ENCODE data around the gene CMPK2. TPM values are rescaled to one million over a fixed set of nuclear protein-coding genes. Genes with fewer than 3 reads are reported as not detected.

CMPK2 gene
- total and polyA plus RNA-seq, 9 of the 15 experiments (the other 6 are each of a cell fraction or from before 2014, with no cell fraction given) = 2.6 to 10.5 (median 5.0) TPM

DNA sequence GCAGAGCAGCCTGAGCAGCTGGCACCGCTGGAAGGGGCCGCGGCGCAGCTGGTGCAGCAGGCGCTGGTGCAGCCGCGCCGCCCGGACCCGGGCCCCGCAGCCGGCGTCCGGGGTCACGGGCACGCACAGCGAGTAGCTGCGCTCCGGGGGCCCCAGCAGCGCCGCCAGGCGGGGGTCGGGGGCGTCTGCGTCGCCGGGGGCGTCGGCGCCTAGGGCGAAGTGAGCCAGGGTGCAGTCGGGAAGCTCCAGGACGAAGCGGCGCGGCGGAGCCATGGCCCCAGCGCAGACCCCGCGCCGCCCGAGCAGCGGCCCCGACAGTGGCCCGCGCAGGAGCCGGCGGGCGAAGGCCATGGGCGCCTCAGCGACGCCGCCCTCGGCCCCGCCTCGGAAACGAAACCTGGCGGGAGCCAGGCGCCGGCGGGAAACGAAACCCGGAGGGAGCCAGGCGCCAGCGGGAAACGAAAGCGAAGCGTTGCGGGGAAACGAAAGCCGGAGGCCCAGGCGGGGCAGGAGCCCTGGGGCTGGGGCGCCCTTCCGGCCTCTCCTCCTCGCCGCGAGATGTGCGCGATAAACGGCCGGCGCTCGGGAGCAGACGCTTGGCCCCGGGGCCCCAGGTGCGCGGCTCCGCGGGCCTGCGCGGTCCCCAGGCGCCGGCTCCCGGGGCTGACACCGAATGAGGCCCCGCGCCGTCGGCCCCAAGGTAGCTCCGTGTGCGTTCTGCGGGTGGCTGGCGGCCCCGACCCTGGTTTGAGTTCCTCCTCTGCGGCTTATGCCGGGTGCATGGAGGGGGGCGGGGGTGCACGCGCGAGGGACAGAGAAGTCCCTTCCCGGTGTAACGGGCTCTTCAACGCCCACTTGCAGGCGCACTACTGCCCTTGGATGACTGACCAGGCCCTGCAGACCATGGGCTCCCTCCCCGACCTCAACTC, at the start of gene CMPK2 (continued):
- TF ChIP-seq, protein P1, sequence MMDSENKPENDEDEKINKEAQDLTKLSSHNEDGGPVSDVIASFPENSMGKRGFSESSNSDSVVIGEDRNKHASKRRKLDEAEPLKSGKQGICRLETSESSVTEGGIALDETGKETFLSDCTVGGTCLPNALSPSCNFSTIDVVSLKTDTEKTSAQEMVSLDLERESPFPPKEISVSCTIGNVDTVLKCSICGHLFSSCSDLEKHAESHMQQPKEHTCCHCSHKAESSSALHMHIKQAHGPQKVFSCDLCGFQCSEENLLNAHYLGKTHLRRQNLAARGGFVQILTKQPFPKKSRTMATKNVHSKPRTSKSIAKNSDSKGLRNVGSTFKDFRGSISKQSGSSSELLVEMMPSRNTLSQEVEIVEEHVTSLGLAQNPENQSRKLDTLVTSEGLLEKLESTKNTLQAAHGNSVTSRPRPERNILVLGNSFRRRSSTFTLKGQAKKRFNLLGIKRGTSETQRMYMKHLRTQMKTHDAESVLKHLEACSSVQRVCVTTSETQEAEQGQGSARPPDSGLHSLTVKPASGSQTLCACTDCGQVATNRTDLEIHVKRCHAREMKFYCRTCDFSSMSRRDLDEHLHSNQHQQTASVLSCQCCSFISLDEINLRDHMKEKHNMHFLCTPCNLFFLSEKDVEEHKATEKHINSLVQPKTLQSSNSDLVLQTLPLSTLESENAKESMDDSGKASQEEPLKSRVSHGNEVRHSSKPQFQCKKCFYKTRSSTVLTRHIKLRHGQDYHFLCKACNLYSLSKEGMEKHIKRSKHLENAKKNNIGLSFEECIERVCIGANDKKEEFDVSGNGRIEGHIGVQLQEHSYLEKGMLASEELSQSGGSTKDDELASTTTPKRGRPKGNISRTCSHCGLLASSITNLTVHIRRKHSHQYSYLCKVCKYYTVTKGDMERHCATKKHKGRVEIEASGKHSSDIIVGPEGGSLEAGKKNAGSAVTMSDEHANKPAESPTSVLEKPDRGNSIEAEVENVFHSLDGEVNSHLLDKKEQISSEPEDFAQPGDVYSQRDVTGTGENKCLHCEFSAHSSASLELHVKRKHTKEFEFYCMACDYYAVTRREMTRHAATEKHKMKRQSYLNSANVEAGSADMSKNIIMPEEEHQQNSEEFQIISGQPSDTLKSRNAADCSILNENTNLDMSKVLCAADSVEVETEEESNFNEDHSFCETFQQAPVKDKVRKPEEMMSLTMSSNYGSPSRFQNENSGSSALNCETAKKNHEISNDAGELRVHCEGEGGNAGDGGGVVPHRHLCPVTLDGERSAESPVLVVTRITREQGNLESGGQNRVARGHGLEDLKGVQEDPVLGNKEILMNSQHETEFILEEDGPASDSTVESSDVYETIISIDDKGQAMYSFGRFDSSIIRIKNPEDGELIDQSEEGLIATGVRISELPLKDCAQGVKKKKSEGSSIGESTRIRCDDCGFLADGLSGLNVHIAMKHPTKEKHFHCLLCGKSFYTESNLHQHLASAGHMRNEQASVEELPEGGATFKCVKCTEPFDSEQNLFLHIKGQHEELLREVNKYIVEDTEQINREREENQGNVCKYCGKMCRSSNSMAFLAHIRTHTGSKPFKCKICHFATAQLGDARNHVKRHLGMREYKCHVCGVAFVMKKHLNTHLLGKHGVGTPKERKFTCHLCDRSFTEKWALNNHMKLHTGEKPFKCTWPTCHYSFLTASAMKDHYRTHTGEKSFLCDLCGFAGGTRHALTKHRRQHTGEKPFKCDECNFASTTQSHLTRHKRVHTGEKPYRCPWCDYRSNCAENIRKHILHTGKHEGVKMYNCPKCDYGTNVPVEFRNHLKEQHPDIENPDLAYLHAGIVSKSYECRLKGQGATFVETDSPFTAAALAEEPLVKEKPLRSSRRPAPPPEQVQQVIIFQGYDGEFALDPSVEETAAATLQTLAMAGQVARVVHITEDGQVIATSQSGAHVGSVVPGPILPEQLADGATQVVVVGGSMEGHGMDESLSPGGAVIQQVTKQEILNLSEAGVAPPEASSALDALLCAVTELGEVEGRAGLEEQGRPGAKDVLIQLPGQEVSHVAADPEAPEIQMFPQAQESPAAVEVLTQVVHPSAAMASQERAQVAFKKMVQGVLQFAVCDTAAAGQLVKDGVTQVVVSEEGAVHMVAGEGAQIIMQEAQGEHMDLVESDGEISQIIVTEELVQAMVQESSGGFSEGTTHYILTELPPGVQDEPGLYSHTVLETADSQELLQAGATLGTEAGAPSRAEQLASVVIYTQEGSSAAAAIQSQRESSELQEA (IDR thresholded peaks at IDR 0.05; ENCODE audit: low read depth) = no peak
- TF ChIP-seq KDM5B (IDR thresholded peaks at IDR 0.05; ENCODE audit: insufficient replicate concordance, low read depth, low read length) = peak; percentile 71
- TF ChIP-seq TCF7 (IDR thresholded peaks at IDR 0.05; ENCODE audit: borderline replicate concordance) = no peak
- TF ChIP-seq MAFK (IDR thresholded peaks at IDR 0.05; ENCODE audit: low read length) = no peak
- TF ChIP-seq NFE2 (IDR thresholded peaks at IDR 0.05; ENCODE audit: low read depth) = no peak
- no peak for TF ChIP-seq AFF1 (IDR thresholded peaks at IDR 0.05; ENCODE audit: low read depth in 1 of 2, partially characterized antibody in 2 of 2)
- TF ChIP-seq ZNF174 (CRISPR knock-in tag; IDR thresholded peaks at IDR 0.05) = no peak
- TF ChIP-seq, protein P2, sequence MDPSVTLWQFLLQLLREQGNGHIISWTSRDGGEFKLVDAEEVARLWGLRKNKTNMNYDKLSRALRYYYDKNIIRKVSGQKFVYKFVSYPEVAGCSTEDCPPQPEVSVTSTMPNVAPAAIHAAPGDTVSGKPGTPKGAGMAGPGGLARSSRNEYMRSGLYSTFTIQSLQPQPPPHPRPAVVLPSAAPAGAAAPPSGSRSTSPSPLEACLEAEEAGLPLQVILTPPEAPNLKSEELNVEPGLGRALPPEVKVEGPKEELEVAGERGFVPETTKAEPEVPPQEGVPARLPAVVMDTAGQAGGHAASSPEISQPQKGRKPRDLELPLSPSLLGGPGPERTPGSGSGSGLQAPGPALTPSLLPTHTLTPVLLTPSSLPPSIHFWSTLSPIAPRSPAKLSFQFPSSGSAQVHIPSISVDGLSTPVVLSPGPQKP (CRISPR knock-in tag; IDR thresholded peaks at IDR 0.05) = no peak
- no peak for TF ChIP-seq ELF4 (CRISPR knock-in tag; IDR thresholded peaks at IDR 0.05)
- TF ChIP-seq RBM34 (IDR thresholded peaks at IDR 0.05; ENCODE audit: borderline replicate concordance, insufficient read depth, low read length) = 0 out of 2 replicates have a peak, but pooled peaks have one; percentile 49
- TF ChIP-seq, protein P3, sequence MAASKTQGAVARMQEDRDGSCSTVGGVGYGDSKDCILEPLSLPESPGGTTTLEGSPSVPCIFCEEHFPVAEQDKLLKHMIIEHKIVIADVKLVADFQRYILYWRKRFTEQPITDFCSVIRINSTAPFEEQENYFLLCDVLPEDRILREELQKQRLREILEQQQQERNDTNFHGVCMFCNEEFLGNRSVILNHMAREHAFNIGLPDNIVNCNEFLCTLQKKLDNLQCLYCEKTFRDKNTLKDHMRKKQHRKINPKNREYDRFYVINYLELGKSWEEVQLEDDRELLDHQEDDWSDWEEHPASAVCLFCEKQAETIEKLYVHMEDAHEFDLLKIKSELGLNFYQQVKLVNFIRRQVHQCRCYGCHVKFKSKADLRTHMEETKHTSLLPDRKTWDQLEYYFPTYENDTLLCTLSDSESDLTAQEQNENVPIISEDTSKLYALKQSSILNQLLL (CRISPR knock-in tag; IDR thresholded peaks at IDR 0.05; ENCODE audit: borderline replicate concordance) = no peak

Data from K562 (cell line).